H1 (cell line): ENCODE results near the gene SLC15A4. TPM values are rescaled to one million over a fixed set of nuclear protein-coding genes. Genes with fewer than 3 reads are reported as not detected.

Experiments
- BRCA1 ChIP-seq: IDR thresholded peaks from 2 replicates; pipeline ENCODE4 v1.6.1; 2012; ENCODE audit warnings: low read depth, low read length, improper control_type of control experiment
- FOSL1 ChIP-seq: IDR thresholded peaks from 2 replicates; pipeline ENCODE4 v1.6.1; 2011; ENCODE audit warnings: mild to moderate bottlenecking, low read depth, low read length, moderate library complexity; ENCODE audit not compliant: insufficient read depth
- GABPA ChIP-seq: IDR thresholded peaks from 2 replicates; pipeline ENCODE4 v1.6.1; 2011; ENCODE audit warnings: mild to moderate bottlenecking, low read length, moderate library complexity, borderline replicate concordance; ENCODE audit not compliant: insufficient read depth
- MAFK ChIP-seq: IDR thresholded peaks from 2 replicates; pipeline ENCODE4 v1.6.1; 2012; ENCODE audit warnings: low read depth, mild to moderate bottlenecking, improper control_type of control experiment, low read length
- polyA plus RNA-seq, 7 experiments: library from polyadenylated mRNA; depleted of rRNA in 3 of 7; stranded (reverse) in 5 of 7; unstranded in 2 of 7; fragments of >200 nt in 5 of 7; fragments of 200-250 nt in 2 of 7; gene quantifications; 1 replicate in 5 of 7; 2 replicates in 1 of 7; 4 replicates in 1 of 7; pipeline versions ENCODE4 v1.2.1 to v1.2.3, GENCODE V29; 2011 to 2013; ENCODE audit warnings: missing spikeins in 2 of 7, mixed read lengths in 2 of 7
- total RNA-seq: library from RNA; stranded (reverse); fragmentation: NEBNext Ultra II Directional; extraction: Animal tissue kit (Norgen Biotek cat#: 25700); gene quantifications from 2 replicates; pipeline ENCODE4 v1.2.1, GENCODE V29; 2021
- TF ChIP-seq, protein P1 (sequence below): IDR thresholded peaks from 2 replicates; pipeline ENCODE4 v1.6.1; 2012; ENCODE audit warnings: inconsistent platforms

The SLC15A4 gene
- total and polyA plus RNA-seq, 2 of the 8 experiments (the other 6 are each of a cell fraction or from before 2014, with no cell fraction given), result 22.7 to 26.6 TPM

DNA sequence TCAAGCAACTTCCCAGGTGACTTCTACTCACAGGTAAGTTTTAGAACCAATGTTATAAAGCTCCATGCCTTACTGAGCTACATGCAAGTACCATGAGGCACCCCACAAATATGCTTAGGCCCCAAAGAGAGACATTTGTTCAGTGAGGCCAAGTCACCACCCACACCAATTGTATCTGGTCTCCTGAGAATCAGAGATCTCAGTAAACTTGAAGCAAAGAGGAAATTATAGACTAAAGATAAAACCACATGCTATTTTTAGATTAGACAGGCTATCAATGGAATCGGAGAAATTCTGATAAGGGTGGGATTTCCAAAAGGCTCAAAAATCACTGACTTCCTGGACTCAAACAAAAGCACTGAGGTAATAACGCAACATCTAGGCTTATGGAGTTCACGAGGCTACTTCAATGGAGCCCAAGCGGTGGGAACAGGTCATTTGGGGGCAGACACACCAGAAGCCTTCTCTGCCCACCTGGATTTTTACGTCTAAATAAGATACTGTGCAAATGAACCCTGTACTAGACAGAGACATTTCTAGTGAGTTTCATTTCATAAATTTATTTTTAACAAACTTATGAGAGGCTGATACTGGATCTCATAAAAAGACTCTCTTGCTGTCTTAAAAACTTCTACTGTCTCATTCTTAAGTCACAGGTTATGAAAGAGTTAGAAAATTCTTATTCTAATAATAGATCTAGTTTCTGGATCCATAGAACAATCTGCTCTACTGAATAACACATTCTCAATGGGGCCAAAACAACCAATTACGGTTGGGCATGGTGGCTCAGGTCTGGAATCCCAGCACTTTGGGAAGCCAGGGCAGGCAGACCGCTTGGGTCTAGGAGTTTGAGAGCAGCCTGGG lies 7.7 kb downstream of the SLC15A4 start (continued):
- TF ChIP-seq GABPA (no peak), BRCA1 (no peak), FOSL1 (no peak), MAFK (no peak)
- TF ChIP-seq, protein P1, sequence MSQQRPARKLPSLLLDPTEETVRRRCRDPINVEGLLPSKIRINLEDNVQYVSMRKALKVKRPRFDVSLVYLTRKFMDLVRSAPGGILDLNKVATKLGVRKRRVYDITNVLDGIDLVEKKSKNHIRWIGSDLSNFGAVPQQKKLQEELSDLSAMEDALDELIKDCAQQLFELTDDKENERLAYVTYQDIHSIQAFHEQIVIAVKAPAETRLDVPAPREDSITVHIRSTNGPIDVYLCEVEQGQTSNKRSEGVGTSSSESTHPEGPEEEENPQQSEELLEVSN, result no peak
- TF ChIP-seq, all 59 proteins: peak for 0
